Measurements from ENCODE around the gene RAB19.

DNA sequence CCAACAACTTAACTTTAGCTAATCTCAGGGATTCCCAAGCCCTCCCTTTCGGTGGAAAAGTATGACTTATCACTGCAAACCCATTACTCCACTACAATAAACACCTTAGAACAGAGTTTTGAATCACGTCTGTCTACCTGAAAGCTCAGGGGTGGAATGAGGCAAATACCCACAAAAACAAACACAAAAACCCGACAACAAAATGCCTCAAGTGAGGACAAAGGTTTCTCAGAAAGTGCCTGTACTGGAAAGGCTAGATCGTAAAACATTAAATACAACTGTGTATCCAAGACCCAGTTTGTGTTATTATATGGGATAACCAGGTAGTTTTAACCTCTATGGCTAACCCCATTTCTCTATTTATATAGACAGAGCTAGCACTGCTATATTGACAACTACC, 49.4 kb downstream of the RAB19 start:
- TF ChIP-seq POLR2A (IDR thresholded peaks at IDR 0.05; ENCODE audit: low read depth, low read length) = no peak
- no peak for TF ChIP-seq REST (IDR thresholded peaks at IDR 0.05; ENCODE audit: low read depth, low read length)
- TF ChIP-seq NFIC (IDR thresholded peaks at IDR 0.05; ENCODE audit: low read depth, low read length) = no peak
- no peak for TF ChIP-seq NR2C2 (IDR thresholded peaks at IDR 0.05; ENCODE audit: borderline replicate concordance, control insufficient read depth, insufficient read length, low read depth)
- TF ChIP-seq CEBPB (IDR thresholded peaks at IDR 0.05; ENCODE audit: borderline replicate concordance in 1 of 2, low read depth in 2 of 2, low read length in 2 of 2) = no peak
